Stimulated activated CD8-positive, alpha-beta memory T cell treated with anti-CD3 and anti-CD28 coated beads, Interleukin-4, amount 100 ng/mL, for 24 hours (primary cell): ENCODE data around the gene POLR2L.

ENCODE experiments used
- DNase-seq: peaks from one replicate; pipeline ENCODE4 v3.0.0-alpha.2; 2020; ENCODE audit warnings: low read depth

POLR2L gene

GRCh38 chr11:854601-855329 lies 12.4 kb upstream of the POLR2L start:
- no peak for DNase-seq

GRCh38 chr11:853682-854448 lies 11.5 kb upstream of the POLR2L start:
- DNase-seq = no peak

GRCh38 chr11:852762-853161 lies 10.4 kb upstream of the POLR2L start:
- no peak for DNase-seq

GRCh38 chr11:850775-851763 lies 8.7 kb upstream of the POLR2L start:
- DNase-seq = no peak

- DNase-seq = no peak
These were observed 7.8 kb upstream of the POLR2L start for GRCh38 chr11:849951-850774.

- DNase-seq = no peak
These were observed 6.9 kb upstream of the POLR2L start for GRCh38 chr11:849104-849824.

- peak; percentile 54 for DNase-seq
These were observed 6.1 kb upstream of the POLR2L start for GRCh38 chr11:848380-848931.

GRCh38 chr11:847876-848275 lies 5.5 kb upstream of the POLR2L start:
- DNase-seq = no peak

GRCh38 chr11:846496-847098 lies 4.3 kb upstream of the POLR2L start:
- DNase-seq = no peak

GRCh38 chr11:845872-846495 lies 3.7 kb upstream of the POLR2L start:
- DNase-seq = no peak

- no peak for DNase-seq
These were observed 2.6 kb upstream of the POLR2L start for GRCh38 chr11:844693-845644.

- DNase-seq = no peak
These were observed 1.7 kb upstream of the POLR2L start for GRCh38 chr11:843818-844692.

GRCh38 chr11:843086-843734 lies 881 bp upstream of the POLR2L start:
- no peak for DNase-seq

- DNase-seq = no peak
These were observed 354 bp downstream of the POLR2L start for GRCh38 chr11:841981-842369.

- no peak for DNase-seq
These were observed 2.3 kb downstream of the POLR2L start for GRCh38 chr11:839875-840617.

GRCh38 chr11:839280-839623 lies 3.1 kb downstream of the POLR2L start:
- DNase-seq = no peak
